GM23338 (cell line): ENCODE measurements around the gene KIAA2012.

Experiments
- CTCF ChIP-seq, 2 experiments: fragments of 200-600 bp in 1 of 2; sonication (generic) in 1 of 2; conservative IDR thresholded peaks; 2 replicates each; pipeline versions ENCODE4 v1.5.1 to v1.6.1; 2016 to 2017; ENCODE audit warnings: antibody characterized with exemption in 2 of 2, low read depth in 2 of 2, mild to moderate bottlenecking in 2 of 2, moderate library complexity in 1 of 2
- EZH2 ChIP-seq: fragments of 200-600 bp; sonication (generic); IDR thresholded peaks from one replicate; pipeline ENCODE4 v1.8.0; 2017; ENCODE audit warnings: antibody characterized with exemption, mild to moderate bottlenecking, low read depth; ENCODE audit not compliant: unreplicated experiment
- EZH2phosphoT487 ChIP-seq: fragments of 200-600 bp; sonication (generic); IDR thresholded peaks from one replicate; pipeline ENCODE4 v1.8.1; 2018; ENCODE audit warnings: antibody characterized with exemption; ENCODE audit not compliant: unreplicated experiment
- REST ChIP-seq: IDR thresholded peaks from one replicate; pipeline ENCODE4 v1.6.1; 2018; ENCODE audit warnings: antibody characterized with exemption; ENCODE audit not compliant: unreplicated experiment

- TF ChIP-seq EZH2phosphoT487 (no peak), REST (no peak), CTCF (conservative IDR thresholded peaks at IDR 0.05; ENCODE audit: low read depth in 2 of 2) (no peak), EZH2 (no peak)
Observed at GRCh38 chr2:202135091-202135874, 62.2 kb downstream of the KIAA2012 start.
